Pancreas (tissue), 10 donors: ENCODE results near the gene PLEKHG4. TPM values are rescaled to one million over a fixed set of nuclear protein-coding genes. Genes with fewer than 3 reads are reported as not detected.

Experiments used
- ATAC-seq, 4 donors: fragments of 200-7000 bp; cut with Tn5 transposase; one replicate each; pipeline versions ENCODE4 v1.8.0 to v1.9.1; 2020; ENCODE audit warnings: mild to moderate bottlenecking in 4 of 4, moderate library complexity in 4 of 4
- DNase-seq, 6 donors: peaks; one replicate each; pipeline ENCODE4 v3.0.0-alpha.2; 2020
- FAIRE-seq: peaks from 2 replicates; lab custom pipeline; 2012; peaks lifted over from hg19 to GRCh38; lab: Jason Lieb, UNC
- H3K27ac ChIP-seq, 4 donors: fragments of 200-600 bp; sonication (generic); 1 replicate in 3 of 4; 2 replicates in 1 of 4; pipeline versions ENCODE4 v1.5.0 to v1.8.0; 2020
- H3K27me3 ChIP-seq, 4 donors: fragments of 200-600 bp; one replicate each; pipeline ENCODE4 v1.8.0; 2021
- H3K36me3 ChIP-seq, 3 donors: fragments of 200-600 bp; sonication (generic) in 1 of 3; one replicate each; pipeline versions ENCODE4 v1.5.0 to v1.8.0; 2020 to 2021
- H3K4me1 ChIP-seq, 3 donors: fragments of 200-600 bp; one replicate each; pipeline ENCODE4 v1.8.0; 2021
- H3K4me3 ChIP-seq, 4 donors: fragments of 200-600 bp; sonication (generic) in 2 of 4; one replicate each; pipeline versions ENCODE4 v1.5.0 to v1.8.0; 2020 to 2021
- H3K9me3 ChIP-seq, 4 donors: fragments of 200-600 bp; one replicate each; pipeline ENCODE4 v1.8.0; 2021
- CTCF ChIP-seq, 4 donors: fragments of 200-600 bp; sonication (generic) in 3 of 4; IDR thresholded peaks; one replicate each; pipeline versions ENCODE4 v1.5.0 to v1.8.0; 2021; ENCODE audit warnings: antibody characterized with exemption in 4 of 4
- WGBS, 2 donors: extraction: QIAGEN DNeasy Blood & Tissue Kit; methylation state at CpG; one replicate each; pipeline ENCODE4 v1.1.7; 2013; 5-methylcytosine and 5-hydroxymethylcytosine counted together
- intact Hi-C, 3 donors: fragments of 100-400 bp; cut with DNase I; formaldehyde crosslinking; loops; one replicate each; pipeline versions ENCODE4 v1.11.1 to v1.14.2; 2022
- polyA plus RNA-seq, 2 donors: library from polyadenylated mRNA; stranded (reverse); fragments of 200-250 nt; gene quantifications; one replicate each; pipeline ENCODE4 v1.2.3, GENCODE V29; 2013
- total RNA-seq, 6 donors: library from RNA; stranded (reverse); fragmentation: NEBNext Ultra II Directional in 4 of 6; extraction: Animal tissue kit (Norgen Biotek cat#: 25700) in 4 of 6; gene quantifications; one replicate each; pipeline versions ENCODE4 v1.2.1 to v1.2.4, GENCODE V29; 2021 to 2023
- donor health status: healthy with polysubstance abuse.
- donor health status: DM: no; HTN: no; CAD: no; lungs with moderate emphysema.
- donor health status: DM: no; HTN: no; CAD: no.
- donor health status: control.
- donor health status: control.
- donor health status: Bipolar disorder and iron deficiency.
- donor health status: DM: yes; HTN: yes; CAD: no.
- donor health status: DM: no; HTN: no; CAD: no.
- donor health status: DM: no; HTN: no; CAD: no.
- donor health status: DM: yes; HTN: yes; CAD: no.

Gene PLEKHG4
- total and polyA plus RNA-seq, 8 donors: 3.5 to 28.5 (median 6.2) TPM

- Histone ChIP-seq H3K4me1 (peaks cover 0 to 6% (median 0%) of the 10 kb centered on the region in 3 donors), H3K27me3 (no peaks in the 10 kb centered on the region), H3K27ac (no peak overlapping the region), H3K9me3 (no peaks in the 10 kb centered on the region), H3K36me3 (no peaks in the 10 kb centered on the region), H3K4me3 (no peak overlapping the region)
- FAIRE-seq: no peak
- no peak for DNase-seq
- intact Hi-C loops: no loop called here
- WGBS, 2 donors: 42 to 46% methylated on average over 5 of the region's 5 CpGs
- no peak for TF ChIP-seq CTCF (IDR thresholded peaks at IDR 0.05)
- ATAC-seq: no peak
Measured at GRCh38 chr16:67329901-67330300, 50.6 kb downstream of the PLEKHG4 start.

DNA sequence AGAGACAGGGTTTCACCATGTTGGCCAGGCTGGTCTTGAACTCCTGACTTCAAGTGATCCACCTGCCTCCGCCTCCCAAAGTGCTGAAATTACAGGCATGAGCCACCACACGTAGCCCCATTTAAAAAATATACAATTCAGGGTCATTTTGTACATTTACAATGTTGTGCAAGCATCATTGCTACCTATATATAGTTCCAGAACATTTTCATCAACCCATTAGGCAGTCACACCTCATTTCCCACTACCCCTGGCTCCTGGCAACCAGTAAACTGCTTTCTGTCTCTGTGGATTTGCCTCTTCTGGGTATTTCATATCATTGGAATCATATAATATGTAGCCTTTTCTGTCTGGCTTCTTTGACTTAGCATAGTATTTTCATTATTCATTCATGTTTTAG, 54.0 kb downstream of the PLEKHG4 start:
- intact Hi-C loops: no loop called here
- Histone ChIP-seq H3K27ac (no peak overlapping the region), H3K27me3 (no peaks in the 10 kb centered on the region), H3K4me3 (no peak overlapping the region), H3K9me3 (no peaks in the 10 kb centered on the region), H3K36me3 (no peaks in the 10 kb centered on the region), H3K4me1 (no peaks in the 10 kb centered on the region)
- TF ChIP-seq CTCF (IDR thresholded peaks at IDR 0.05): no peak
- 76 to 79% methylated on average over 2 of the region's 2 CpGs for WGBS, 2 donors
- no peak for DNase-seq
- ATAC-seq: peak in 1 of 4 donors; percentile 65
- no peak for FAIRE-seq

- Histone ChIP-seq H3K36me3 (no peaks in the 10 kb centered on the region), H3K4me1 (no peaks in the 10 kb centered on the region), H3K27me3 (no peaks in the 10 kb centered on the region), H3K4me3 (no peak overlapping the region), H3K27ac (no peak overlapping the region), H3K9me3 (no peaks in the 10 kb centered on the region)
- no peak for TF ChIP-seq CTCF (IDR thresholded peaks at IDR 0.05)
- 57 to 67% methylated on average over 1 of the region's 1 CpG for WGBS, 2 donors
- FAIRE-seq (no peak), ATAC-seq (no peak), DNase-seq (no peak)
- intact Hi-C loops: no loop called here
Measured at GRCh38 chr16:67336116-67336515, 56.8 kb downstream of the PLEKHG4 start.

DNA sequence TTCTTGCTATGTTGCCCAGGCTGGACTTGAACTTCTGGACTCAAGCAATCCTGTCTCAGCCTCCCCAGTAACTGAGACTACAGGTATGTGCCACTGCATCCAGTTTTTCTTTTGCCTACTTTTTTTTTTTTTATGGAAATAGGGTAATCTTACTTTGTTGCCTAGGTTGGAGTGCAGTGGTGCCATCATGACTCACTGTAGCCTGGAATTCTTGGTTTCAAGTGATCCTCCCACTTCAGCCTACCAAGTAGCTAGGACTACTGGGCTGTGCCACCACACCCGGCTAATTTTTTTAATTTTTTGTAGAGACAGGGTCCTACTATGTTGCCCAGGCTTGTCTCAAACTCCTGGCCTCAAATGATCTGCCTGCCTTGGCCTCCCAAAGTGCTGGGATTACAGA, 57.3 kb downstream of the PLEKHG4 start:
- Histone ChIP-seq H3K9me3 (no peaks in the 10 kb centered on the region), H3K4me3 (no peak overlapping the region), H3K27me3 (no peaks in the 10 kb centered on the region), H3K27ac (no peak overlapping the region), H3K4me1 (no peaks in the 10 kb centered on the region), H3K36me3 (no peaks in the 10 kb centered on the region)
- DNase-seq (no peak), FAIRE-seq (no peak), ATAC-seq (no peak)
- 84 to 87% methylated on average over 1 of the region's 1 CpG for WGBS, 2 donors
- intact Hi-C loops: no loop called here
- TF ChIP-seq CTCF (IDR thresholded peaks at IDR 0.05): no peak

Other genes starting within 250 kb of the PLEKHG4 start
- 1 to 10 TPM; 2.8 to 7.3 (median 4.2) TPM for gene PHAF1, start 169.6 kb upstream of the PLEKHG4 start, total RNA-seq
- gene PHAF1, start 169.6 kb upstream of the PLEKHG4 start, polyA plus RNA-seq: 1 to 10 TPM; 6.1 to 8.9 TPM
- 1 to 10 TPM; 1.8 to 5.1 (median 3.5) TPM for gene B3GNT9, start 128.5 kb upstream of the PLEKHG4 start, total RNA-seq
- gene B3GNT9, start 128.5 kb upstream of the PLEKHG4 start, polyA plus RNA-seq: 1 to 10 TPM; 3.0 to 9.3 TPM
- gene TRADD, start 119.6 kb upstream of the PLEKHG4 start, total RNA-seq: 10 to 100 TPM in 4 of 6 donors, 1 to 10 TPM in 2; 9.4 to 17.4 (median 11.5) TPM
- 10 to 100 TPM; 21.3 to 33.3 TPM for gene TRADD, start 119.6 kb upstream of the PLEKHG4 start, polyA plus RNA-seq
- 10 to 100 TPM; 12.9 to 31.7 (median 24.2) TPM for gene FBXL8, start 119.6 kb upstream of the PLEKHG4 start, total RNA-seq
- 10 to 100 TPM; 41.6 to 86.2 TPM for gene FBXL8, start 119.6 kb upstream of the PLEKHG4 start, polyA plus RNA-seq
- gene HSF4, start 114.8 kb upstream of the PLEKHG4 start, total RNA-seq: 10 to 100 TPM; 34.9 to 70.0 (median 49.1) TPM
- 100 to 1,000 TPM; 310 to 330 TPM for gene HSF4, start 114.8 kb upstream of the PLEKHG4 start, polyA plus RNA-seq
- 10 to 100 TPM; 15.2 to 31.2 (median 19.8) TPM for gene NOL3, start 109.0 kb upstream of the PLEKHG4 start, total RNA-seq
- 100 to 1,000 TPM in 1 of 2 donors, 10 to 100 TPM in 1; 84.5 to 119 TPM for gene NOL3, start 109.0 kb upstream of the PLEKHG4 start, polyA plus RNA-seq
- gene MATCAP1, start 95.6 kb upstream of the PLEKHG4 start, total RNA-seq: 10 to 100 TPM in 3 of 6 donors, 1 to 10 TPM in 3; 4.8 to 22.3 (median 10.4) TPM
- gene MATCAP1, start 95.6 kb upstream of the PLEKHG4 start, polyA plus RNA-seq: 10 to 100 TPM; 51.2 to 55.6 TPM
- gene EXOC3L1, start 89.4 kb upstream of the PLEKHG4 start, total RNA-seq: 1 to 10 TPM in 3 of 6 donors, under 1 TPM in 3; 0.67 to 2.3 (median 1.2) TPM
- 1 to 10 TPM; 5.2 to 6.2 TPM for gene EXOC3L1, start 89.4 kb upstream of the PLEKHG4 start, polyA plus RNA-seq
- 10 to 100 TPM; 14.8 to 27.7 (median 19.3) TPM for gene E2F4, start 87.4 kb upstream of the PLEKHG4 start, total RNA-seq
- gene E2F4, start 87.4 kb upstream of the PLEKHG4 start, polyA plus RNA-seq: 10 to 100 TPM; 54.9 to 61.3 TPM
- gene ELMO3, start 80.4 kb upstream of the PLEKHG4 start, total RNA-seq: 10 to 100 TPM; 14.6 to 23.7 (median 23.0) TPM
- gene ELMO3, start 80.4 kb upstream of the PLEKHG4 start, polyA plus RNA-seq: 10 to 100 TPM; 41.0 to 52.4 TPM
- 10 to 100 TPM; 19.2 to 31.2 (median 26.0) TPM for gene TMEM208, start 52.4 kb upstream of the PLEKHG4 start, total RNA-seq
- gene TMEM208, start 52.4 kb upstream of the PLEKHG4 start, polyA plus RNA-seq: 10 to 100 TPM; 83.4 to 96.6 TPM
- 10 to 100 TPM in 2 of 6 donors, 1 to 10 TPM in 4; 7.8 to 20.8 (median 8.8) TPM for gene FHOD1, start 32.1 kb upstream of the PLEKHG4 start, total RNA-seq
- 10 to 100 TPM; 34.0 to 41.2 TPM for gene FHOD1, start 32.1 kb upstream of the PLEKHG4 start, polyA plus RNA-seq
- under 1 TPM; 0.22 to 0.69 (median 0.48) TPM for gene SLC9A5, start 30.6 kb upstream of the PLEKHG4 start, total RNA-seq
- 1 to 10 TPM; 1.3 to 1.5 TPM for gene SLC9A5, start 30.6 kb upstream of the PLEKHG4 start, polyA plus RNA-seq
- gene KCTD19, start 47.2 kb downstream of the PLEKHG4 start, total RNA-seq: under 1 TPM in 4 of 6 donors, not detected in 2; 0.09 to 0.56 (median 0.36) TPM
- under 1 TPM; 0.42 to 0.70 TPM for gene KCTD19, start 47.2 kb downstream of the PLEKHG4 start, polyA plus RNA-seq
- gene LRRC36, start 47.3 kb downstream of the PLEKHG4 start, total RNA-seq: 1 to 10 TPM; 1.3 to 2.7 (median 2.1) TPM
- 10 to 100 TPM in 1 of 2 donors, 1 to 10 TPM in 1; 4.2 to 16.4 TPM for gene LRRC36, start 47.3 kb downstream of the PLEKHG4 start, polyA plus RNA-seq
- gene TPPP3, start 114.0 kb downstream of the PLEKHG4 start, total RNA-seq: 10 to 100 TPM in 2 of 6 donors, 1 to 10 TPM in 4; 4.5 to 30.3 (median 7.1) TPM
- 10 to 100 TPM; 30.1 to 76.2 TPM for gene TPPP3, start 114.0 kb downstream of the PLEKHG4 start, polyA plus RNA-seq
- 10 to 100 TPM in 2 of 6 donors, 1 to 10 TPM in 4; 8.1 to 11.3 (median 9.7) TPM for gene ZDHHC1, start 136.9 kb downstream of the PLEKHG4 start, total RNA-seq
- 10 to 100 TPM; 11.2 to 15.2 TPM for gene ZDHHC1, start 136.9 kb downstream of the PLEKHG4 start, polyA plus RNA-seq
- gene HSD11B2, start 151.6 kb downstream of the PLEKHG4 start, total RNA-seq: 1 to 10 TPM; 1.4 to 6.8 (median 5.0) TPM
- 10 to 100 TPM in 1 of 2 donors, 1 to 10 TPM in 1; 7.7 to 11.3 TPM for gene HSD11B2, start 151.6 kb downstream of the PLEKHG4 start, polyA plus RNA-seq
- 10 to 100 TPM; 22.8 to 47.7 (median 32.3) TPM for gene ATP6V0D1, start 201.6 kb downstream of the PLEKHG4 start, total RNA-seq
- 10 to 100 TPM; 17.4 to 54.0 TPM for gene ATP6V0D1, start 201.6 kb downstream of the PLEKHG4 start, polyA plus RNA-seq
- gene AGRP, start 204.0 kb downstream of the PLEKHG4 start, total RNA-seq: not detected
- under 1 TPM in 1 of 2 donors, not detected in 1; 0.23 TPM for gene AGRP, start 204.0 kb downstream of the PLEKHG4 start, polyA plus RNA-seq
- gene RIPOR1, start 249.3 kb downstream of the PLEKHG4 start, total RNA-seq: 10 to 100 TPM; 31.8 to 53.8 (median 34.0) TPM
- 10 to 100 TPM; 43.3 to 49.1 TPM for gene RIPOR1, start 249.3 kb downstream of the PLEKHG4 start, polyA plus RNA-seq